GM23338 (cell line): ENCODE results near the gene MYO5C. TPM values are rescaled to one million over a fixed set of nuclear protein-coding genes. Genes with fewer than 3 reads are reported as not detected.

Source experiments
- ATAC-seq: fragments of 200-7000 bp; cut with Tn5 transposase; 3 replicates; pipeline ENCODE4 v1.9.1; 2020
- DNase-seq: peaks from one replicate; pipeline ENCODE4 v3.0.0-alpha.2; 2015; ENCODE audit warnings: low spot score
- H2AFZ ChIP-seq: fragments of 200-600 bp; sonication (generic); 2 replicates; pipeline ENCODE4 v1.8.0; 2016; ENCODE audit warnings: antibody characterized with exemption, mild to moderate bottlenecking, moderate library complexity
- H3F3A ChIP-seq: fragments of 200-600 bp; sonication (generic); replicated peaks from 2 replicates; pipeline ENCODE4 v1.8.0; 2017; ENCODE audit warnings: antibody characterized with exemption, mixed run types, low read depth
- H3K27ac ChIP-seq: fragments of 200-600 bp; sonication (generic); 2 replicates; pipeline ENCODE4 v1.6.1; 2016; ENCODE audit warnings: low read depth
- H3K27me3 ChIP-seq: fragments of 200-600 bp; sonication (generic); 2 replicates; pipeline ENCODE4 v1.8.0; 2016; ENCODE audit warnings: mild to moderate bottlenecking, mixed run types, moderate library complexity; ENCODE audit not compliant: insufficient read depth
- H3K36me3 ChIP-seq: fragments of 200-600 bp; sonication (generic); 2 replicates; pipeline ENCODE4 v1.8.0; 2016; ENCODE audit warnings: mild to moderate bottlenecking; ENCODE audit not compliant: insufficient read depth
- H3K4me1 ChIP-seq: fragments of 200-600 bp; sonication (generic); 2 replicates; pipeline ENCODE4 v1.8.0; 2016; ENCODE audit warnings: mild to moderate bottlenecking, moderate library complexity; ENCODE audit not compliant: insufficient read depth
- H3K4me2 ChIP-seq: fragments of 200-600 bp; sonication (generic); 2 replicates; pipeline ENCODE4 v1.7.1; 2017; ENCODE audit warnings: mixed run types
- H3K4me3 ChIP-seq: fragments of 200-600 bp; sonication (generic); 2 replicates; pipeline ENCODE4 v1.6.1; 2016; ENCODE audit warnings: mixed run types
- H3K79me2 ChIP-seq: fragments of 200-600 bp; sonication (generic); replicated peaks from 2 replicates; pipeline ENCODE4 v1.8.0; 2017; ENCODE audit warnings: mild to moderate bottlenecking; ENCODE audit not compliant: insufficient read depth
- H3K9me2 ChIP-seq: fragments of 200-600 bp; sonication (generic); 2 replicates; pipeline ENCODE4 v1.8.0; 2017; ENCODE audit not compliant: insufficient read depth
- H4K20me1 ChIP-seq: fragments of 200-600 bp; sonication (generic); replicated peaks from 2 replicates; pipeline ENCODE4 v1.8.0; 2017; ENCODE audit warnings: mild to moderate bottlenecking; ENCODE audit not compliant: insufficient read depth
- H3K27ac Mint-ChIP-seq: 2 replicates; pipeline ENCODE4 v1.8.0; 2020; ENCODE audit warnings: inconsistent platforms, mild to moderate bottlenecking, moderate library complexity, mixed read lengths
- H3K27me3 Mint-ChIP-seq: 3 replicates; pipeline ENCODE4 v1.8.0; 2022; ENCODE audit warnings: low read depth, mild to moderate bottlenecking, moderate library complexity, mixed read lengths, inconsistent platforms; ENCODE audit not compliant: insufficient read depth, poor library complexity
- H3K36me3 Mint-ChIP-seq: 3 replicates; pipeline ENCODE4 v1.8.0; 2021; ENCODE audit warnings: low read depth, mild to moderate bottlenecking, inconsistent platforms, moderate library complexity, mixed read lengths
- H3K4me1 Mint-ChIP-seq: 3 replicates; pipeline ENCODE4 v1.8.0; 2020; ENCODE audit warnings: mild to moderate bottlenecking, inconsistent platforms, mixed read lengths
- H3K4me3 Mint-ChIP-seq: 3 replicates; pipeline ENCODE4 v1.8.0; 2021; ENCODE audit warnings: moderate library complexity, mild to moderate bottlenecking, inconsistent platforms, mixed read lengths
- H3K9me3 Mint-ChIP-seq: 3 replicates; pipeline ENCODE4 v1.8.0; 2020; ENCODE audit warnings: moderate library complexity, mild to moderate bottlenecking, inconsistent platforms, mixed read lengths
- EZH2 ChIP-seq: fragments of 200-600 bp; sonication (generic); IDR thresholded peaks from one replicate; pipeline ENCODE4 v1.8.0; 2017; ENCODE audit warnings: antibody characterized with exemption, mild to moderate bottlenecking, low read depth; ENCODE audit not compliant: unreplicated experiment
- JUNB ChIP-seq: IDR thresholded peaks from one replicate; pipeline ENCODE4 v1.6.1; 2016; ENCODE audit warnings: antibody characterized with exemption; ENCODE audit not compliant: unreplicated experiment
- POLR2AphosphoS5 ChIP-seq: IDR thresholded peaks from 2 replicates; pipeline ENCODE4 v1.6.1; 2016; ENCODE audit warnings: antibody characterized with exemption, low read depth
- REST ChIP-seq: IDR thresholded peaks from one replicate; pipeline ENCODE4 v1.6.1; 2018; ENCODE audit warnings: antibody characterized with exemption; ENCODE audit not compliant: unreplicated experiment
- ZNF114 ChIP-seq: fragments of 250-450 bp; sonication (Bioruptor Pico); IDR thresholded peaks from 2 replicates; pipeline ENCODE4 v1.5.0; 2020; ENCODE audit warnings: mild to moderate bottlenecking, moderate library complexity
- ZNF462 ChIP-seq: fragments of 250-450 bp; sonication (Bioruptor Pico); IDR thresholded peaks from 2 replicates; pipeline ENCODE4 v1.5.0; 2020; ENCODE audit warnings: mild to moderate bottlenecking, moderate library complexity
- polyA plus RNA-seq: library from polyadenylated mRNA; unstranded; fragments of >200 nt; fragmentation: Nextera tagmentation; extraction: Ambion mirVana; gene quantifications from 2 replicates; pipeline ENCODE4 v1.2.1, GENCODE V29; 2016
- total RNA-seq: library from RNA; depleted of rRNA; stranded (reverse); fragments of >200 nt; shearing (Covaris generic); gene quantifications from 2 replicates; pipeline ENCODE4 v1.2.3, GENCODE V29; 2014

MYO5C gene
- total and polyA plus RNA-seq, 2 experiments from 2014 or later: 7.9 to 28.8 TPM

GRCh38 chr15:52232327-52232726 is 63.3 kb downstream of the MYO5C start (continued):
- no peak for TF ChIP-seq ZNF462

- H3K27ac ChIP-seq: no peak overlapping the region
- no peaks in the 10 kb centered on the region for H3F3A ChIP-seq
- H3K9me3 Mint-ChIP-seq: no peaks in the 10 kb centered on the region
- no peak for DNase-seq
- no peak overlapping the region for H3K4me3 Mint-ChIP-seq
- no peaks in the 10 kb centered on the region for H3K9me2 ChIP-seq
- H3K36me3 Mint-ChIP-seq: peaks cover 28% of the 10 kb centered on the region
- no peak overlapping the region for H3K4me2 ChIP-seq
- no peaks in the 10 kb centered on the region for H3K4me1 Mint-ChIP-seq
- no peak for ATAC-seq
- H2AFZ ChIP-seq: no peak overlapping the region
- H3K36me3 ChIP-seq: peaks cover 14% of the 10 kb centered on the region; the same call in 1 of the 2 replicates
- H3K79me2 ChIP-seq: no peaks in the 10 kb centered on the region
- H3K4me3 ChIP-seq: no peak overlapping the region
- no peaks in the 10 kb centered on the region for H4K20me1 ChIP-seq
- H3K27me3 ChIP-seq: no peaks in the 10 kb centered on the region
- H3K4me1 ChIP-seq: no peaks in the 10 kb centered on the region
- no peak overlapping the region; the same call in 1 of the 2 replicates for H3K27ac Mint-ChIP-seq
- peaks cover 1% of the 10 kb centered on the region for H3K27me3 Mint-ChIP-seq
- no peak for TF ChIP-seq REST
- TF ChIP-seq ZNF114 (CRISPR knock-in tag): no peak
- TF ChIP-seq ZNF462: no peak
- TF ChIP-seq POLR2AphosphoS5: no peak
- TF ChIP-seq JUNB: no peak
- TF ChIP-seq EZH2: no peak
These were observed 65.5 kb downstream of the MYO5C start for GRCh38 chr15:52230073-52230472.
